Measurements from ENCODE around the gene FBXW7. TPM values are rescaled to one million over a fixed set of nuclear protein-coding genes. Genes with fewer than 3 reads are reported as not detected.

The FBXW7 gene
- total RNA-seq, 2 donors from 2014 or later, result 29.3 to 29.5 TPM

- H3K4me3 ChIP-seq, result no peak overlapping the region
- no peaks in the 10 kb centered on the region for H3K4me1 ChIP-seq
- no peaks in the 10 kb centered on the region for H3K9me3 ChIP-seq
- no peak overlapping the region for H3K9ac ChIP-seq (ENCODE audit: low read depth in 2 of 2, low read length in 2 of 2)
- intact Hi-C loops (cut with DNase I), result no loop called here
- H3K36me3 ChIP-seq, result no peaks in the 10 kb centered on the region
- DNase-seq, result no peak
- no peak for TF ChIP-seq CTCF (IDR thresholded peaks at IDR 0.05)
- no peak overlapping the region for H3K27ac ChIP-seq
- no peaks in the 10 kb centered on the region for H3K27me3 ChIP-seq
These were observed 239.5 kb downstream of the FBXW7 start for GRCh38 chr4:152296386-152296785.

GRCh38 chr4:152294765-152295164 lies 241.1 kb downstream of the FBXW7 start:
- Histone ChIP-seq H3K4me1 (no peaks in the 10 kb centered on the region), H3K4me3 (no peak overlapping the region), H3K27me3 (no peaks in the 10 kb centered on the region), H3K27ac (no peak overlapping the region), H3K9ac (ENCODE audit: low read depth in 2 of 2, low read length in 2 of 2) (no peak overlapping the region), H3K36me3 (no peaks in the 10 kb centered on the region), H3K9me3 (no peaks in the 10 kb centered on the region)
- TF ChIP-seq CTCF (IDR thresholded peaks at IDR 0.05), result no peak
- intact Hi-C loops (cut with DNase I), result no loop called here
- no peak for DNase-seq

- no peaks in the 10 kb centered on the region for H3K4me1 ChIP-seq
- H3K27ac ChIP-seq, result no peak overlapping the region
- intact Hi-C loops (cut with DNase I), result no loop called here
- DNase-seq, result no peak
- H3K9me3 ChIP-seq, result no peaks in the 10 kb centered on the region
- H3K9ac ChIP-seq (ENCODE audit: low read depth in 2 of 2, low read length in 2 of 2), result no peak overlapping the region
- H3K36me3 ChIP-seq, result no peaks in the 10 kb centered on the region
- H3K27me3 ChIP-seq, result no peaks in the 10 kb centered on the region
- no peak overlapping the region for H3K4me3 ChIP-seq
- no peak for TF ChIP-seq CTCF (IDR thresholded peaks at IDR 0.05)
These were observed 241.6 kb downstream of the FBXW7 start for GRCh38 chr4:152294331-152294730.

GRCh38 chr4:152293527-152293926 lies 242.4 kb downstream of the FBXW7 start:
- Histone ChIP-seq H3K9ac (ENCODE audit: low read depth in 2 of 2, low read length in 2 of 2) (no peak overlapping the region), H3K4me3 (no peak overlapping the region), H3K4me1 (no peaks in the 10 kb centered on the region), H3K27me3 (no peaks in the 10 kb centered on the region), H3K36me3 (no peaks in the 10 kb centered on the region), H3K9me3 (no peaks in the 10 kb centered on the region), H3K27ac (no peak overlapping the region)
- intact Hi-C loops (cut with DNase I), result no loop called here
- DNase-seq, result no peak
- TF ChIP-seq CTCF (IDR thresholded peaks at IDR 0.05), result no peak

GRCh38 chr4:152290366-152290921 lies 245.4 kb downstream of the FBXW7 start:
- no peaks in the 10 kb centered on the region for H3K9me3 ChIP-seq
- H3K27ac ChIP-seq, result no peak overlapping the region
- intact Hi-C loops (cut with DNase I), result no loop called here
- no peaks in the 10 kb centered on the region for H3K36me3 ChIP-seq
- DNase-seq, result no peak
- no peaks in the 10 kb centered on the region for H3K27me3 ChIP-seq
- no peak overlapping the region for H3K9ac ChIP-seq (ENCODE audit: low read depth in 2 of 2, low read length in 2 of 2)
- H3K4me3 ChIP-seq, result no peak overlapping the region
- H3K4me1 ChIP-seq, result no peaks in the 10 kb centered on the region
- TF ChIP-seq CTCF (IDR thresholded peaks at IDR 0.05), result no peak

All from colonic mucosa (tissue), 4 donors.